Measurements from ENCODE around the gene TARS3. TPM values are rescaled to one million over a fixed set of nuclear protein-coding genes. Genes with fewer than 3 reads are reported as not detected.

TARS3 gene
- total and polyA plus RNA-seq, 4 experiments from 2014 or later, result 8.9 to 39.8 (median 26.5) TPM

DNA sequence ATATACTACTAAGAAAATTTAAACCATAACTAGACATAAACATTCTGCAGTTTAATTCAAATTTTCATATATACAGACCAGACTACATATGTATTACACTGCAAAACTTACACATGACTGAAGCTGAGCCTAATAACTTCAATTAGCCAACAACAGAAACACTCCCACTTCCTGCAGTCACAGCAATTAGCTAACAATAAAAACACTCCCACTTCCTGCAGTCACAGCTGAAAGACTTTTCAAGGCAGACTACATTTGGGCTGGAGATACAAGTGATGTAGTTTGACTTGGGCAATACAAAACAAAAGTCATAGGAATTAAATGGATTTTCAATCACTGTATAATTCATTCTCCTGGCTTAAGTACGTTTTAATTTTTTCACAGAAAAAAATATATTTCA is 82.4 kb downstream of the TARS3 start:
- peaks cover 50% of the 10 kb centered on the region for H3K36me3 ChIP-seq (ENCODE audit: insufficient read depth, low read length)
- peak; percentile 54 to 70 (median 65) for DNase-seq
- no peak overlapping the region for H3K4me3 ChIP-seq (ENCODE audit: low read length in 2 of 2)
- no peaks in the 10 kb centered on the region for H3K27me3 Mint-ChIP-seq
- peaks cover 56 to 71% of the 10 kb centered on the region in 2 donors for H3K36me3 Mint-ChIP-seq
- peaks cover 0 to 2% (median 0%) of the 10 kb centered on the region in 8 donors for H3K9me3 Mint-ChIP-seq
- intact Hi-C loops (cut with micrococcal nuclease), result loop anchor here (1.0 to 10.0 kb wide), 3 partner anchors 10 to 1037 kb away; partner anchors contain the start of genes ASB7, LINS1 and TM2D3
- CTCF ChIA-PET (ENCODE audit: partially characterized antibody), result interaction anchor here (0.7 to 4.5 kb wide), 21 partner anchors 8 to 398 kb away, joined by 3 to 50 read pairs (median 6); partner anchors contain the start of genes CHSY1, SNRPA1 and TARS3
- H3K27ac Mint-ChIP-seq, result peak overlapping the region; percentile 81 to 95 (median 94)
- H3K4me1 ChIP-seq (ENCODE audit: insufficient read depth, low read length), result peaks cover 25% of the 10 kb centered on the region
- POLR2A ChIA-PET (ENCODE audit: partially characterized antibody), result interaction anchor here (0.6 to 2.4 kb wide), 10 partner anchors 8 to 390 kb away, joined by 4 to 28 read pairs (median 5); partner anchors contain the start of genes CHSY1, SNRPA1, TARS3 and TM2D3
- peak overlapping the region in 4 of 8 donors; percentile 1 to 54 (median 23) for H3K4me3 Mint-ChIP-seq
- H3K27me3 ChIP-seq (ENCODE audit: insufficient read depth, low read length), result no peaks in the 10 kb centered on the region
- no peaks in the 10 kb centered on the region for H3K9me3 ChIP-seq (ENCODE audit: control insufficient read depth in 1 of 2, low read length in 2 of 2)
- H3K4me1 Mint-ChIP-seq, result peaks cover 20 to 30% (median 25%) of the 10 kb centered on the region in 4 donors
- peak overlapping the region; percentile 67 for H3K27ac ChIP-seq (ENCODE audit: low read depth, low read length)

- Histone ChIP-seq H3K36me3 (ENCODE audit: insufficient read depth, low read length) (peaks cover 43% of the 10 kb centered on the region), H3K4me3 (ENCODE audit: low read length in 2 of 2) (no peak overlapping the region), H3K27ac (ENCODE audit: low read depth, low read length) (peak overlapping the region; percentile 67), H3K27me3 (ENCODE audit: insufficient read depth, low read length) (no peaks in the 10 kb centered on the region), H3K9me3 (ENCODE audit: control insufficient read depth in 1 of 2, low read length in 2 of 2) (no peaks in the 10 kb centered on the region), H3K4me1 (ENCODE audit: insufficient read depth, low read length) (peaks cover 25% of the 10 kb centered on the region)
- H3K4me1 Mint-ChIP-seq, result peaks cover 20 to 30% (median 25%) of the 10 kb centered on the region in 4 donors
- POLR2A ChIA-PET (ENCODE audit: partially characterized antibody), result interaction anchor here (1.0 to 2.4 kb wide), 10 partner anchors 9 to 389 kb away, joined by 4 to 28 read pairs (median 5); partner anchors contain the start of genes CHSY1, SNRPA1, TARS3 and TM2D3
- H3K36me3 Mint-ChIP-seq, result peaks cover 62 to 69% of the 10 kb centered on the region in 2 donors
- intact Hi-C loops (cut with micrococcal nuclease), result loop anchor here (1.0 to 10.0 kb wide), 3 partner anchors 11 to 1036 kb away; partner anchors contain the start of genes ASB7, LINS1 and TM2D3
- H3K27me3 Mint-ChIP-seq, result no peaks in the 10 kb centered on the region
- peak overlapping the region in 5 of 8 donors; percentile 4 to 52 (median 18) for H3K4me3 Mint-ChIP-seq
- peaks cover 0 to 2% (median 0%) of the 10 kb centered on the region in 8 donors for H3K9me3 Mint-ChIP-seq
- H3K27ac Mint-ChIP-seq, result peak overlapping the region; percentile 80 to 95 (median 94)
- DNase-seq, result peak; percentile 73 to 78 (median 77)
- CTCF ChIA-PET (ENCODE audit: partially characterized antibody), result interaction anchor here (0.7 to 4.5 kb wide), 26 partner anchors 9 to 398 kb away, joined by 3 to 50 read pairs (median 4); partner anchors contain the start of genes CHSY1, SNRPA1 and TARS3
Measured at GRCh38 chr15:101641129-101641764, 83.0 kb downstream of the TARS3 start.

DNA sequence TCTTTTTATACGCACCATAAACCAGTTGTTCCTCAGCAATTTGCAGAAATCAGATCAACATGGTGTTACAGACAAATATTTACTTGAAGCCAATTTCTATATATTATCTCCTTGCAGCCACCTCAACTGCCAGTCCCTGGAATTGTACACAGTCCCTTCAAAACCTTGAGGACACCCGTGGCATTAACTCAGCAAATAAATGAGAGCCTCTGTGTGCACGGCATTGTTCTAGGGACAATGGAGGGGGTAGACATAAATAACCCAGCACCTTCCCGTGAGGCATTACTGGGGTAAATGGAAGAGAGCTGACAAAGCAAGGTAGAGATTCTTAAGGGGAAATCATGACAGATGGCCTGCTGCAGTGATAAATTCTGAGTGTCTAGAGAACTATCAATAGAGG is 84.6 kb downstream of the TARS3 start:
- H3K9me3 ChIP-seq (ENCODE audit: control insufficient read depth in 1 of 2, low read length in 2 of 2), result no peaks in the 10 kb centered on the region
- CTCF ChIA-PET (ENCODE audit: partially characterized antibody), result interaction anchor here (1.5 to 4.5 kb wide), 7 partner anchors 15 to 351 kb away, joined by 4 to 50 read pairs (median 10); partner anchors contain the start of gene SNRPA1
- Mint-ChIP-seq H3K27ac (peak overlapping the region in 1 of 7 donors; percentile 81), H3K4me1 (peaks cover 19 to 26% (median 22%) of the 10 kb centered on the region in 4 donors), H3K4me3 (no peak overlapping the region), H3K36me3 (peaks cover 47 to 58% of the 10 kb centered on the region in 2 donors), H3K9me3 (no peaks in the 10 kb centered on the region), H3K27me3 (no peaks in the 10 kb centered on the region)
- no peaks in the 10 kb centered on the region for H3K27me3 ChIP-seq (ENCODE audit: insufficient read depth, low read length)
- peaks cover 25% of the 10 kb centered on the region for H3K4me1 ChIP-seq (ENCODE audit: insufficient read depth, low read length)
- POLR2A ChIA-PET (ENCODE audit: partially characterized antibody), result interaction anchor here (0.7 to 1.6 kb wide), 2 partner anchors 18 to 351 kb away, joined by 3 to 4 read pairs; no protein-coding TSS in a partner anchor
- H3K36me3 ChIP-seq (ENCODE audit: insufficient read depth, low read length), result peaks cover 29% of the 10 kb centered on the region
- H3K27ac ChIP-seq (ENCODE audit: low read depth, low read length), result no peak overlapping the region
- intact Hi-C loops (cut with micrococcal nuclease), result loop anchor here (10.0 kb wide), 1 partner anchor 1035 kb away; the partner anchor contains the start of genes ASB7 and LINS1
- no peak for DNase-seq
- no peak overlapping the region for H3K4me3 ChIP-seq (ENCODE audit: low read length in 2 of 2)

DNA sequence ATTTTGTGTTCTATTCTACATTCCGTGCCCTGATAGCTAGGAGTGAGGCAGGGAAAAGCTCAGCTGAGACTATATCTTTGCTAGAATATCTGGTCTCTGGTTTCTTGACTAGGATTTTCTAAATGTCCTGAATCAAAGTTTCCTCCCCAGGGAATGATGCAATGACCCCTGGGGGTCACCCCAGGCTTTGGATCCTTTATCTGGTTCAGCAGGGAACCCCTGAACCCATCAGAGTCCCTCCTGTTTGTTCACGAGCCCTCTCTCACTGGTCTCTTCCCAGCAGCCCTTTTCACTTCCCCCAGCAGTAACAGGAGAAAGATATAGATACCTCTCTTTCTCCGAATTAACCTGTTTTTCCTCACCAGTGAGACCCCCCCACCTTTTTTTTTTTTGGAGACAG is 86.4 kb downstream of the TARS3 start:
- Mint-ChIP-seq H3K27me3 (no peaks in the 10 kb centered on the region), H3K27ac (peak overlapping the region in 2 of 7 donors; percentile 7 to 25), H3K4me3 (no peak overlapping the region), H3K9me3 (no peaks in the 10 kb centered on the region), H3K36me3 (peaks cover 49 to 51% of the 10 kb centered on the region in 2 donors), H3K4me1 (peaks cover 17 to 26% (median 20%) of the 10 kb centered on the region in 4 donors)
- Histone ChIP-seq H3K4me1 (ENCODE audit: insufficient read depth, low read length) (peaks cover 25% of the 10 kb centered on the region), H3K4me3 (ENCODE audit: low read length in 2 of 2) (no peak overlapping the region), H3K36me3 (ENCODE audit: insufficient read depth, low read length) (peaks cover 21% of the 10 kb centered on the region), H3K9me3 (ENCODE audit: control insufficient read depth in 1 of 2, low read length in 2 of 2) (no peaks in the 10 kb centered on the region), H3K27ac (ENCODE audit: low read depth, low read length) (no peak overlapping the region), H3K27me3 (ENCODE audit: insufficient read depth, low read length) (no peaks in the 10 kb centered on the region)
- ChIA-PET CTCF (ENCODE audit: partially characterized antibody) (interaction anchor here (2.0 kb wide), 1 partner anchor 317 kb away, joined by 5 read pairs; no protein-coding TSS in a partner anchor), POLR2A (ENCODE audit: partially characterized antibody) (no interaction called here)
- intact Hi-C loops (cut with micrococcal nuclease), result no loop called here
- DNase-seq, result no peak

DNA sequence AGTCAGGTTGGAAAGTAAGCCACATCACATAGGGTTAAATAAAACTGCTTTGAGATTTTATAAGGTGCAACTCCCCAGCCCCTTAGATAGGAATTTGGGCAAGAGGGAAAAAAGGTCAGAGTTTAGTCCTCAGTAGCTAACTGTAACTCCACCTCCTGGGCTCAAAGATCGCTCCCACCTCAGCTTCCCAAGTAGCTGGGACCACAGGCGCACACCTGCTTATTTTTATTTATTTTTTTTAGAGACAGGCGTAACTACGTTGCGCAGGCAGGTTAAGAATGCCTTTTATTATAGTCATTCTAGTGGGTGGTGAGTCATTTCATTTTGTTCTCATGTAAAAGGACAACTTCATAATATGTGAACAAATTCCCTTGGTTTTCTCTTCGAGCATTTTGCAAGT is 86.8 kb downstream of the TARS3 start:
- H3K4me3 ChIP-seq (ENCODE audit: low read length in 2 of 2), result no peak overlapping the region
- no peak overlapping the region for H3K27ac ChIP-seq (ENCODE audit: low read depth, low read length)
- no peaks in the 10 kb centered on the region for H3K27me3 ChIP-seq (ENCODE audit: insufficient read depth, low read length)
- no peak for DNase-seq
- intact Hi-C loops (cut with micrococcal nuclease), result no loop called here
- POLR2A ChIA-PET (ENCODE audit: partially characterized antibody), result interaction anchor here (1.2 kb wide), 1 partner anchor 14 kb away, joined by 3 read pairs; no protein-coding TSS in a partner anchor
- peaks cover 18% of the 10 kb centered on the region for H3K36me3 ChIP-seq (ENCODE audit: insufficient read depth, low read length)
- H3K27ac Mint-ChIP-seq, result peak overlapping the region in 1 of 7 donors; percentile 25
- H3K4me1 Mint-ChIP-seq, result peaks cover 14 to 23% (median 17%) of the 10 kb centered on the region in 4 donors
- H3K4me3 Mint-ChIP-seq, result no peak overlapping the region
- no peaks in the 10 kb centered on the region for H3K9me3 Mint-ChIP-seq
- peaks cover 49 to 53% of the 10 kb centered on the region in 2 donors for H3K36me3 Mint-ChIP-seq
- H3K27me3 Mint-ChIP-seq, result no peaks in the 10 kb centered on the region
- CTCF ChIA-PET (ENCODE audit: partially characterized antibody), result interaction anchor here (2.0 kb wide), 1 partner anchor 317 kb away, joined by 5 read pairs; no protein-coding TSS in a partner anchor
- H3K9me3 ChIP-seq (ENCODE audit: control insufficient read depth in 1 of 2, low read length in 2 of 2), result no peaks in the 10 kb centered on the region
- peaks cover 21% of the 10 kb centered on the region for H3K4me1 ChIP-seq (ENCODE audit: insufficient read depth, low read length)

GRCh38 chr15:101637038-101637437 is 87.2 kb downstream of the TARS3 start:
- Mint-ChIP-seq H3K27me3 (no peaks in the 10 kb centered on the region), H3K27ac (peak overlapping the region in 3 of 7 donors; percentile 1 to 55 (median 35)), H3K4me1 (peaks cover 10 to 18% (median 12%) of the 10 kb centered on the region in 4 donors), H3K4me3 (no peak overlapping the region), H3K36me3 (peaks cover 48 to 49% of the 10 kb centered on the region in 2 donors), H3K9me3 (no peaks in the 10 kb centered on the region)
- H3K4me3 ChIP-seq (ENCODE audit: low read length in 2 of 2), result no peak overlapping the region
- peaks cover 14% of the 10 kb centered on the region for H3K36me3 ChIP-seq (ENCODE audit: insufficient read depth, low read length)
- H3K27ac ChIP-seq (ENCODE audit: low read depth, low read length), result no peak overlapping the region
- peaks cover 16% of the 10 kb centered on the region for H3K4me1 ChIP-seq (ENCODE audit: insufficient read depth, low read length)
- no peak for DNase-seq
- no peaks in the 10 kb centered on the region for H3K27me3 ChIP-seq (ENCODE audit: insufficient read depth, low read length)
- POLR2A ChIA-PET (ENCODE audit: partially characterized antibody), result interaction anchor here (1.2 kb wide), 1 partner anchor 15 kb away, joined by 3 read pairs; no protein-coding TSS in a partner anchor
- intact Hi-C loops (cut with micrococcal nuclease), result no loop called here
- no peaks in the 10 kb centered on the region for H3K9me3 ChIP-seq (ENCODE audit: control insufficient read depth in 1 of 2, low read length in 2 of 2)
- CTCF ChIA-PET (ENCODE audit: partially characterized antibody), result interaction anchor here (2.0 kb wide), 1 partner anchor 316 kb away, joined by 5 read pairs; no protein-coding TSS in a partner anchor
